HG02763 (cell line): ENCODE data around the gene TRIM26.
"Not testable (repeated sequence)": the region's sequence is repeated elsewhere in the genome, so short reads cannot be mapped to it uniquely, and the experiment has no call there.

Source experiments
- ATAC-seq: cut with Tn5 transposase; IDR thresholded peaks from one replicate; pipeline ENCODE4 v1.9.1; 2021; ENCODE audit warnings: mild to moderate bottlenecking, moderate library complexity; ENCODE audit not compliant: unreplicated experiment

TRIM26 gene

DNA sequence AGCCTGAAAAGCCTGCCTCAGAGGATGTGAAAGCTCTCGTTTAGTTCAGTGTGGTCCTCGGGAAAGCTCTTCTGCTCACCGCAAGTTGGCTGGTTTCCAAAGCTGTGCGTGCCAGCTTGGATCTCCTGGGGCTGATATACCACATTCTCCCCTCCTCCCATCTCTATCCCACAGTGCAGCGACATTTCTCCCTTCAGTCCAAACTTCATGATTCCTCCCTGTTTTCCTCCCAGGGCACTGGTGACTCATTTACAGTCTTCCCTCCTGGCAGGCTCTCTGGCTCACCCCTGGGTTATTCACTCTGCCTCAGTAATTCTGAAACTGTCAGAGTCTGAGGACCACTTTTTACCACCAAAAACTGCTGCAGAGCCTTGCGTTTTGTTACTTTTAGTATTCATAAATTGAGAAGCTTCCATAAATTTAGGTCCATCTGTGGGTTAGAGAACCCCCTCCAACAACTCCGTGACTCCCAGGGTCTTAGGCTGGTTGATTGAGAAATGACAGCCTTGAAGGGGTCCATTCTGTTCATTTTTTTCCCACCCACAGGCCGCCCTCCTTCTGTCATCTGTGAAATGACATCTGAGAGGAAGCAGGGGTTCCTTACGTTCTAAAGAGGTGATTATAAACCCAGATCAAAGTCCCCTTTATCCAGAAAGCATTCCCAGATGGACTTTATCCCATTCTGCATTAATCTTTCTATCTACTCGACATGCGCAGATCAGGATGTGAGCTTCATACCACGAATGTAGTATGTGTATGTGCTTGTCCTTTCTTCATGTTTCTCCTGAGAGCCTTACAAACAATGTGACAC lies 58.3 kb downstream of the TRIM26 start:
- no peak for ATAC-seq

DNA sequence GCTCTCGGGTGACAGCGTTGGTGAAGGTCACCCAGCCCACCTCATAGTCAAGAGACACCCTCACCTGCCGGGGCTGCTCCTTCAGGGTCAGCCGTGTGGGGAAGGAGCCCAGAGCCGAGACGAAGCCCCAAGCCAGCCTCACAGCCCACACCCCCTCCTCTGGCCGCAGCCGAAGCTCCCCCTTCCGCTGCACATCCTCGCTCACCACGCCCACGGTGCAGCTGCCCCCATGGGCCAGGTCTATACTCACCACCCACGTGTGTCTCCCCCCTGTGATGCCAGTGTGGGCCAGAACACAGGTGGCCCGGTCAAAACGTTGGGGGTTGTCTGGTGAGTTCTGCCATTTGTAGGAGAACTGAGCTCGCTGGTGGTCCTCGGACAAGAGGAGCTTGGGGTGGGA lies 59.1 kb downstream of the TRIM26 start:
- no peak for ATAC-seq

DNA sequence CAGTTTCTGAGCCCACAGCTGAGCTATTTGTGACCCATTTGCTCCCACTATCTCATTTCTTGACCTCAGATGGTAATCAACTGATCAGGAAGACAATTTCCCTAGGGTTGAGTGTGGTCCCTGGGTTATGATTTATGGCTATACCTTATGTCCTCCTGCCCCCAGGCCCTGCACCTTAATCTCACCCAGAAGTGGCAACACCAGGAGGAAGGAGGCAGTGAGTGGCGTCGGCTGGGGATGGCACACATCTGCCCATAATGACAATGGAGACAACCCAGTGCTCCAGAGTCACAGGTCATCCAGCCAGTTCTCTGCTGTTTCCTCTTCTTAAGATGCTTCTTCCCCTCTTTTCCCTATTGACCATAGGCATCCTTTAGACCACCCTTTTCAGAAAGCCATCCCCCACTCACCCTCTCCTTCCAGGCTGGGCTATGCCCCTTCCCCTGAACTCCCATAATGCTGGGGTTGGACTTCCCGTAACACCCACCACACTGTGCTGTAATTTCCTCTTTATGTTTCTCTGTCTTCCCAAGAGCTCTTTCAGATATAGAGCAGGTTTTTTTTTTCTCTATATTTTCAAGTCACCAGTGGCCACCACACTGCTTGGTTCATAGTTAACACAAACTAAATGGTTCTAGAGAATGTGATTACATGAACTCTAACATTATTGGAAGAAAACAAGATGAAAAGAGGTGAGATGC lies 60.1 kb downstream of the TRIM26 start:
- ATAC-seq = no peak

DNA sequence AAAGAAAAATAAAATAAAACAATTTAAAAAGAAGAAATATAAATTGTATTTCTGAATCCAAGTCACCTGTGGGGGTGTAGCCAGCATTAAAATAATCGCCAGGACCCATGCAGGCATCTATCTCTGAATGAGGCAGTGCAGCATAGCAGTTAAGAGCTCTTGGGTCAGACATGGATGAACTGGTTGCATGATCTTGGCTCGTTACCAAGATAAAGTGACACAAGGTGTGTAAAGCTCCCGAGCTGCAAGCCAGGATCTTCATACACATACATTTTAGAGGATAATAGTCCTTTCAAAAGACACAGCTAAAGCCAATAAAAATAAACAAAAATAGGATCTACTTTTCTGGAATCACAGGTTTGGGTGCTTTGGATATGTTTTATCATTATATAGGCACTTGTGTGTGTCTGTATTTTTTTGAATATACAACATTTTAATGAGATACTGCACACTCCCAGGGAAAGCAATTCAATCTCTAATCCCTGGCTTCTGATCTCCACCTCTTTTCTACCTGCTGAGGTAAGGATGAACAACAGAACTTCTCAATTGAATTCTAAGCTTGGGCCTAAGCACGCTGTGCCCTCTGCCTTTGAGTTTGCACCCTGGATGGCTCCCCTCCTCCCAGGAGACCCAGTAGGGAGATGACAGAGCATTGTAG lies 61.1 kb downstream of the TRIM26 start:
- no peak for ATAC-seq

DNA sequence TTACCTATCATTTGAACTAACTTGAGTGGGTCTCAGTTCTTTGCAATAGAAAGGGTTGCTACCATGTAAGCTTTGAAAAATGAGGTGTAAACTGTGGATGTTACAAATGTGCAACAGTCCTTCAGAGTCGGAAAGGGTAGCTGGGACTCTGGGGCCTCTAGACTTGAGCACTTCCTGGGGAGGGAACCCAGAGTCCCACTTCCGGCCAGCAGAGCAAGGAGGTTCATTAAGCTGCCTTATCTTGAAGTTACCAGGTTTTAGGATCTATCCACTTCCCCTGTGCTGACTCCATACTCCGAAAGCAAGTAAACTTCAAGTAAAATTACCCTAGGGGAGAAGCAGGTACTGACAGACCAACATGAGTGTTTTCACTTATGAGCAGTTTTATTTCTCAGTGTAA lies 61.6 kb downstream of the TRIM26 start:
- ATAC-seq = no peak

DNA sequence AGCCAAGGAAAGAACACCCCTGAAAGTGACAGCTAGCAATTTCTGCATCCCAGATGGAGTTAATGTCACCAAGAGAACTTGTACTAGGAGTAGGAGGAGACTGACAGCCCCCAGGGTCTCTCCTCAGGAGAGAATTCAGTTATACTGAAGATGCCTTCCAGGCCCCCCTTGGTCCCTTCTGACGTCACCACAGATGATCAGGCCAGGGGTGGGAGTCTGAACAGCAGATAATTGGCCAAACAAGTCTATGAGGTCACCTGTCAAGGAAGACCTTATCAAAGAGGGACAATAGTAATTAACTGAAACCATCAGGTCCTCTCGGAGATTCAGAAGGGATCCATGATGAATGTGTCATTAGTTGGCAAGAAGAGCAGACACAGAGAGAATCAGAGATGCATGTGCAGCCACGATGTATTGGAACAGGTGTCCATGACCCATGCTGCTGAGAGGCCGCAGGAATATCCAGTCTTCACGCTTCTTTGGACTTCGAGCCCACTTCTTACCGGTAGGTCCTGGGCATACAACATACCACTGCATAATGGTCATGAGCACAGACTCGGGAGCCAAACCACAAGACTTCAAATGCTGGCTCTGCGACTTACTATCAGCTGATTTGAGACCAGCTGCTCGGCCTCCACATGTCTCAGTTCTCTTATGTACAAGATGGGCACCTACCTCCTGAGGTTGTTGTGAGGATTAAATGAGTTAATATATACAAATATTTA lies 62.4 kb downstream of the TRIM26 start:
- ATAC-seq = no peak

DNA sequence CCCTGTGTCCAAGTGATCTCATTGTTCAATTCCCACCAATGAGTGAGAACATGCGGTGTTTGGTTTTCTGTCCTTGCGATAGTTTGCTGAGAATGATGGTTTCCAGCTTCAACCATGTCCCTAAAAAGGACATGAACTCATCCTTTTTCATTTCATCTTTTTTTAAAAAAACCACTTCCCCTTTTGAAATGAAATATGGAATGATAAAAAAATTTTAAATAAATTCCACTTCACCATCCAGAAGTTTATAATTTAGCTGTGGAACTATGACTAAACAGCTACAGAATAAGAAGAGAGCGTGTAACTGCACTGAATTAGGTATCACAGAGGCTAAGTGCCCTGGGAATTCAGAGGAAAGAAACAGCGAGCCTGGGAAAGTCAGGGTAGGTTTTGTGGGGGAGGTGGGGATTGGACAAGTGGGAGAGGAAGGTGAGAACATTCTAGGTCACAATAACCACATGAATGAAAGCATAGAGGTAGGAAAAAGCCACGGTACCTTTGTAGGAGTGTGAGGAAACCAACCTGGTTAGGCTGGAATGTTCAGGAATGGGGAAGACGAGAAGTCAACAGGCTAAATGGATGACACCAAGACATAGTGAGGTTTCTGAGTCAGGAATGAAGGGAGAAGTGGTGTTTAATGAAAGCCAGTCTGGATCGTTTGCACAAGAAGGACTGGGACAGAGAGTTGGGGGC lies 63.2 kb downstream of the TRIM26 start:
- no peak for ATAC-seq

DNA sequence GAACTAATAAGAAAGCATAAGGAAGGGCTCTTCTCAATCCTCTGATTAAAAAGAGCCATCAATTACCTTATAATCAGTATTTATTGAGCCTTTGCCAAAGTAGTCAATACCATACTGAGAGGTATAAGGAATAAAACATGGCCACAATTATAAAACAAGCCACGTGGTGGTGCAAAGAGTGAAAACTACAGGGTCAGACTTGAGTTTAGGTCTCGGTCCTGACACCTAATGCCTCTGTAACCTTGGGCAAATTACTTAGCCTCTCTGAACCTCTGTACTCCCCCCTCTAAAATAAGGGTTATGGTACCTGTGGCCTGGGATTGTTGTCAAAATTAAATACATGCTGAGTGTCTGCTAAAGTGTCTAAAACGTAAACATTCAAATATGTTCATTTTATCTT lies 64.0 kb downstream of the TRIM26 start:
- no peak for ATAC-seq

DNA sequence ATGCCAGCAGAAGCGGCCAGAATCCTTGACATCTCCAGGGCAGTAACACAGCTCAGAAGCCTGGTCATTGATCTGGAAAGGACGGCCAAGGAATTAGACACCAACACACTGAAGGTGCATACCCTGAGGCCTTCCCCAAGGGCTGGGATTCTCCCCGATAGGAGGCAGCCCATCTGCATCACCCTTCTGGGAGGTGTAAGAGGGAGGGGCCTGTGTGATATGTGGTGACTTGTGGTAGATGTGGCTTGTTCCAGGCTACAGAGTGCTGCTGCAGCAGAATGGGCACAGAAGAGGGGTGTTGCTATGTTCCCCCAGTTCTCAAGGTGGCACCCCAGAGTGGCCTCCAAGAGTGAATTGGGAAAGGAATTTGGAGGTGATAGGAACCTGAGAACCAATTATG lies 66.1 kb downstream of the TRIM26 start:
- ATAC-seq = no peak

DNA sequence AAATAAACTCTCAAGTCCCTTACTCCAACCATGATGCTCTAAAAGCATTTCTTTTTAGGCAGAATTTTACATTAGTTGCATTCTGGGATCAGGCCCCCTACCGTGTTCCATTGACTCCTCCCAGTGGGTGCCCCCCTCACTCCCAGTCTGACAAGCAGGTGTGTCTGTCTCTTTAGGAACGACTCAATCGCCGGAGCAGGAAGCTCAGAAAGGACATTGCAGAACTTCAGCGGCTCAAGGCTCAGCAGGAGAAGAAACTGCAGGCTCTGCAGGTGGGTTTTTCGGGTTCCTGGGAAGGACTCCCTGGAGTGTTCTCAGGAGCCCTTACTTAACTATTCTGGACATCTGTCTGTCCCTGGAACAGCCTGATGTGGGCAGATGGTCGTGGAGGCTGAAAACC lies 67.4 kb downstream of the TRIM26 start:
- ATAC-seq = no peak

DNA sequence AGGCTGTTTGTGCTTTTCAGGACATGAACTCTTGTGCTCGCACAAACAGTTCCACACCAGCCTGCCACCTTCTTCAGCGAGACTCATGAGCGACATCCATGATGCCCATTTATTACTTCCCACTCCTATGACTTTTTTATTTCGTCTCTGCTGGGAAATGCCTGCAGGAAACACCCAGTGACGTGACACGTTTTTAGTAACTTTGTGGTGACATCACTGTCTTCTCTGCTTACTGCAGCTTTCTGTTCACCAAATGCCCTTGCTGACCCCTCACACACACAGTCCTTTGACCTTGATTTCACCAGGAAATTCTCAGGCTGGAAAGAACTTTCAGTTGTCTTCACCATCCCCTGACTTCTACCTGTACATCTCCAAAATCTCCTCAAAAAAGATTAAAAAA lies 68.4 kb downstream of the TRIM26 start:
- no peak for ATAC-seq

DNA sequence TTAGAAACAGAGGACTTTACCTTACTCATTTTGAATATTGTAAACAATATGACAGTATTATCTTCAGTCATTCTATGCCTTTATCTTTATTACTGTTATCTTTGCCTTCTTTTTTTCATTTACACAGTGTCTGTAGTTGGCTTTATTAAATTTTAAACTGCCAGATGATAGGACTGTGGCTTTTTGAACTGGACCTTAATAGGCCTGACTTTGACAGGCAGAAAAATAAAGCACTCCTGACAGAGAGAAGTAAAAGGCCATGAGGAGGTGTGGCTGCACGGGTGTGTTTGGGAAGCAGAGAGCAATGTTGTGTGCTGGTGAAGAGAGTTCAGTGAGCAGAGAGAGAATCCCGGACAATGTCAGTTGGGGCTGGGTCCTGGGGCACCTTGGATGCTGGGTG lies 69.4 kb downstream of the TRIM26 start:
- no peak for ATAC-seq

DNA sequence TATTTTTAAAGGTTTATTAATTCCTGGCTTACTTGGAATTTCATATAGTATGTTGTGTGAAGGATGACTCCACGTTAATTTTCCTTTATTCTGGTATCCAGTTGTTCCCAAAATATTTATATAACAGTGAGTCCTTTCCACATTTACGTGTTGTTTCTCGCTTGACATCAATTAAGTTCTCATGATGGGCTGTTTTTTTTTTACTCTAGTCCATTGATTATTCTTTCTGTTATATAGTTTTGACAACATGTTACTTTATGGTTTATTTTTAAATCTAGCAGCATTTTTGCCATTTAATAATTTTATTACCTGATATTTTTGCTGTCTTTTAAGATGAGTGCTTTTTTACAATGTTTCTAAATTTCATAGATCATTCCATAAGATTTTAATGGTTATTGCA lies 70.5 kb downstream of the TRIM26 start:
- no peak for ATAC-seq

DNA sequence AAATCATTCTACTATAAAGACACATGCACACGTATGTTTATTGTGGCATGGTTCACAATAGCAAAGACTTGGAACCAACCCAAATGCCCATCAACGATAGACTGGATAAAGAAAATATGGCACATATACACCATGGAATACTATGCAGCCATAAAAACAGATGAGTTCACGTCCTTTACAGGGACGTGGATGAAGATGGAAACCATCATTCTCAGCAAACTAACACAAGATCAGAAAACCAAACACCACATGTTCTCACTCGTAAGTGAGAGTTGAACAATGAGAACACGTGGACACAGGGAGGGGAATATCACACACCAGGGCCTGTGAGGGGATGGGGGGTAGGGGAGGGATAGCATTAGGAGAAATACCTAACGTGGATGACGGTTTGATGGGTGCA lies 73.0 kb downstream of the TRIM26 start:
- ATAC-seq = not testable (repeated sequence)

DNA sequence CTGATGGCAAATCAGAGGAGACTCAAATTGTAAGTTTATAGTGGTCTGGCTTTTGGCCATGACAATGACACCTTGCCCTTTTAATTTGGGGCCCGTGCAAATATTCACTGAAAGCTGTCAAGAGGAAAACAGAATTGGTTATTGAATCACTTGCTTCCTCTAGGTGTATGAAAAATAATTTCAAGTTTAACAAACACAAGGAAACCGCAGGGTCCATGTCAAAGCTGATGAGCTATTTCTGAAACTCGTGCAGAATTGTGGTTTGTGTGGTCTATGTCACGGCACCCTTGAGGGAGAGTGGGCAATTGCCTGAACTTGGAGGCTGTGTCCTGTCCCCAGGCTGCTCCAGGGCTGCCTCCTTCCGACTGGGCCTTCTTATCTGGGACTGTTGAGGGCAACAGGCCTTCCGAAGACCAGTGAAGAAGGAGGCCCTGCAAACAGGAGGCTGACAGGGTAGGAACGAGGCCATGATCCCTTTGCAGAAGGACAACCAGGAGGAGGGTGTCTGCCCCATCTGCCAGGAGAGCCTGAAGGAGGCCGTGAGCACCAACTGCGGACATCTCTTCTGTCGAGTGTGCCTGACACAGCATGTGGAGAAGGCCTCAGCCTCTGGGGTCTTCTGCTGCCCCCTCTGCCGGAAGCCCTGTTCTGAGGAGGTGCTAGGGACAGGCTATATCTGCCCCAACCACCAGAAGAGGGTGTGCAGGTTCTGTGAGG lies 76.5 kb downstream of the TRIM26 start:
- no peak for ATAC-seq

DNA sequence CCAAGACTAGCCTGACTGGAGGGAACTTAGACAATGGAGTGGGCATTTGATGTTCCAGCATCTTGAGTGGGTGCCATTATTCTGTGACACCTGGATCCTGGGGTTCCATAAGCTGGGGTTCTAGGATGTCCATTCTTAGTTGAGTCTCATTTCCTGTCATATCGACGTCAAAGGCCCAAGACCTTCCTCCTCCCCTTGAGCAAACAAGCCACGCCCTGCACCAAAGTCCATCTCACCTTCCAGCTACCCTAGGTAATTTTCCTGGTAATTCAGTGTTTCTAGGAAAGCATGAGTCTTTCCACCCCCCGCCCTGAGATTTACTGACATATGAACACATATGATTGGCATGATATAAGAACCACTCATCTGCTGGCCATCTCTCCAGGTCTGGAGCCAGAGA lies 77.4 kb downstream of the TRIM26 start, which contains the start of gene TRIM40:
Gene TRIM40 (plus strand): TSS at position 384 of the 400 bp plus-strand sequence. CDS start 897 bp downstream, outside the sequence.
- no peak for ATAC-seq

DNA sequence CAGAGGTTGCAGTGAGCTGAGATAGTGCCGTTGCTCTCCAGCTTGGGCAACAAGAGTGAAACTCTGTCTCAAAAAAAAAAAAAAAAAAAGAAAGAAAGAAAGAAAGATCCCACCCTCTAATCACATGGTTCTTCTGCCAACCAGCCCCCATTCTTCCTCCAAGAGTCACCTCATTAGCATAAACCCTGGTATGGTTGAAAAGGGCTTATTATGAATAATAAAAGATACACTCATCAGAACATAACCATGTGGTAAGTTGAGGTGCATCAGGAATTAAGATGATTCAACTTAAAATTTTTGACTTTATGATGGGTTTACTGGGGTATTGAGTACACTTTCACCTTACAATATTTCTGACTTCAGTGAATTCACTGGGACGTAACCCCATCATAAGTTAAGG lies 78.1 kb downstream of the TRIM26 start:
- ATAC-seq = no peak
